Measurements from ENCODE around the gene PABPC4L. TPM values are rescaled to one million over a fixed set of nuclear protein-coding genes. Genes with fewer than 3 reads are reported as not detected.

PABPC4L gene
- total and polyA plus RNA-seq, 11 donors = 0.19 to 0.86 (median 0.64) TPM

DNA sequence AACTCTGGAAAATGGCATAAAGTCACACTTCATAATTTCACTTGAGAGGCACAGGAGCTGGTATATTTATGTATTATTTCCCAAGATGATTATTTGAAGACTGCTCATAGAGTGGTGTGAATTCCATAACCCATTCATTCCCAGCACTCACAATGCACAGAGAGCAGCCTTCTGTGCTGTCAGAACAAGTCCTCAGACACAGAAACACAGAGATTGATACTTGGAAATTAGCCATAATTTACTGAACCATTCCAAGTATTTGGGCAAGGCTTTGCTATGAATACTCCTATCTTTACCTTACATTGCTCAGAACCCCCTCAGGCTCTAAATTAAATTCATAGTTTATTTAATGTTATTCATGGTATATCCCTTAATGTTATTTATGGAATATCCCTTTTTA, 53.6 kb downstream of the PABPC4L start:
- DNase-seq (no peak), ATAC-seq (no peak)
- H3K4me3 ChIP-seq = no peak overlapping the region
- no peak overlapping the region for H3K27ac ChIP-seq
- H3K4me1 ChIP-seq = no peaks in the 10 kb centered on the region
- no peaks in the 10 kb centered on the region for H3K36me3 ChIP-seq
- no peaks in the 10 kb centered on the region for H3K27me3 ChIP-seq
- TF ChIP-seq, protein P1, sequence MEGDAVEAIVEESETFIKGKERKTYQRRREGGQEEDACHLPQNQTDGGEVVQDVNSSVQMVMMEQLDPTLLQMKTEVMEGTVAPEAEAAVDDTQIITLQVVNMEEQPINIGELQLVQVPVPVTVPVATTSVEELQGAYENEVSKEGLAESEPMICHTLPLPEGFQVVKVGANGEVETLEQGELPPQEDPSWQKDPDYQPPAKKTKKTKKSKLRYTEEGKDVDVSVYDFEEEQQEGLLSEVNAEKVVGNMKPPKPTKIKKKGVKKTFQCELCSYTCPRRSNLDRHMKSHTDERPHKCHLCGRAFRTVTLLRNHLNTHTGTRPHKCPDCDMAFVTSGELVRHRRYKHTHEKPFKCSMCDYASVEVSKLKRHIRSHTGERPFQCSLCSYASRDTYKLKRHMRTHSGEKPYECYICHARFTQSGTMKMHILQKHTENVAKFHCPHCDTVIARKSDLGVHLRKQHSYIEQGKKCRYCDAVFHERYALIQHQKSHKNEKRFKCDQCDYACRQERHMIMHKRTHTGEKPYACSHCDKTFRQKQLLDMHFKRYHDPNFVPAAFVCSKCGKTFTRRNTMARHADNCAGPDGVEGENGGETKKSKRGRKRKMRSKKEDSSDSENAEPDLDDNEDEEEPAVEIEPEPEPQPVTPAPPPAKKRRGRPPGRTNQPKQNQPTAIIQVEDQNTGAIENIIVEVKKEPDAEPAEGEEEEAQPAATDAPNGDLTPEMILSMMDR (IDR thresholded peaks at IDR 0.05) = no peak
- intact Hi-C loops (cut with DNase I) = no loop called here
- no peaks in the 10 kb centered on the region for H3K9me3 ChIP-seq

Measured in heart left ventricle (tissue), 16 donors.